ENCODE results near the gene TMEM209. TPM values are rescaled to one million over a fixed set of nuclear protein-coding genes. Genes with fewer than 3 reads are reported as not detected.

TMEM209 gene
- total RNA-seq = 17.3 TPM

GRCh38 chr7:130205084-130205947, at the start of gene TMEM209:
Gene TMEM209, minus strand, starts transcription at chr7:130205406. Its CDS starts 31 bp downstream, at chr7:130205375.

DNA sequence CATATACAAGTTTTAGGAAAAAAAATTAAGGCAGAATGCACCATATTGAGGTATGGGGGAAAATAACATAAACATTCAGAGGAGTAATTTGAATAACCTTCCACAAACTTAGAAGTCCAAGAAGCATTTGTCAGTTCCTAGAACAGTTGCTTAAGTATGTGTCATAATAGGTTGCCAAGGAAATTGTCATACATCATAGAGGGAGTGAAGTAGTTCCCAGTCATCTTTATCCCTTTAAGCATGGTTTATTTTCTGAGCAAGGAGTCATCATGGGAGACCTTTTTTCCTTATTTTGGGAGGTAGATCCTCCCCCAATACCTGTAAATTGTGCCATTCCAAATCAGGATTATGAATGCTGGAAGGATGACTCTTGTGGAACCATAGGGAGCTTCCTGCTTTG, 2.4 kb upstream of the TMEM209 start, which contains the start of gene SSMEM1:
Gene SSMEM1, plus strand, starts transcription at position 219 of the 400 bp plus-strand sequence. Its CDS starts 51 bp downstream, at position 270.

Other genes starting within 250 kb of the TMEM209 start
- 17.3 TPM for gene ZC3HC1, start 154.0 kb downstream of the TMEM209 start, total RNA-seq
- 116 TPM for gene KLHDC10, start 134.9 kb downstream of the TMEM209 start, total RNA-seq
- not detected for gene SSMEM1, start 2.5 kb upstream of the TMEM209 start, total RNA-seq
- gene CPA2, start 61.5 kb upstream of the TMEM209 start, total RNA-seq = not detected
- 1.4 TPM for gene CPA4, start 87.8 kb upstream of the TMEM209 start, total RNA-seq
- gene CPA5, start 139.4 kb upstream of the TMEM209 start, total RNA-seq = not detected
- not detected for gene CPA1, start 175.1 kb upstream of the TMEM209 start, total RNA-seq
- gene CEP41, start 235.6 kb upstream of the TMEM209 start, total RNA-seq = 19.4 TPM